HG03460 (cell line): ENCODE results near the gene DMD.

ENCODE experiments used
- ATAC-seq: cut with Tn5 transposase; IDR thresholded peaks from one replicate; pipeline ENCODE4 v1.9.1; 2021; ENCODE audit not compliant: unreplicated experiment

The DMD gene

DNA sequence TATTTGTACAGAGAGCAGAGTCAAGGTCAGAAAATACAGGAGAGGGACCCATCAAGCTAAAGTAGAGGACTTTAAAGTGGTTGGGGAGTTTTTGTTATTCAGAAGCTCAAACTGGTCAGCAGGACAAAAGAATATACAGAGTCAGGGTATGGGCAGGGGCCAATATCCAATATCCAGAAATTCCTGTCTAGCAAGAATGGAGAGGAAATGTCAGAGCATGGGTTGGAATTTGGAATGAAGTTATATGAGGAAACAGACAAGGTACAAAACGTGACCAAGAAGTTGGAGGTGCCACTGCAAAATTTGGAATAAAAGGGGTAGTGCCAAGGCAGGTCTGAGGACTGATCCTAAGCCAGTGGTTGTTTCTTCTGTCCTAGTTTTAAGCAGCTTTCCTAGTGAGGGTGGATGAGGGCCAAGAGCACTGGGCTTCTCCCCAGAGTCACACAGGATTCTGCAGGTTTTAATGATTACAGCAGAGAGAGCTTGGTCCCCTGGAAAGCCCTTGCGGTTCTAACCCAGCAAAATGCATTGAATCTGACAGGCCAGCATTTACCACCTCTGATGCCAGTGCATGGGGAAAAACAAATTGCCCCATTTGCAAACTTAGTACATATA is 1834.8 kb downstream of the DMD start:
- no peak for ATAC-seq

DNA sequence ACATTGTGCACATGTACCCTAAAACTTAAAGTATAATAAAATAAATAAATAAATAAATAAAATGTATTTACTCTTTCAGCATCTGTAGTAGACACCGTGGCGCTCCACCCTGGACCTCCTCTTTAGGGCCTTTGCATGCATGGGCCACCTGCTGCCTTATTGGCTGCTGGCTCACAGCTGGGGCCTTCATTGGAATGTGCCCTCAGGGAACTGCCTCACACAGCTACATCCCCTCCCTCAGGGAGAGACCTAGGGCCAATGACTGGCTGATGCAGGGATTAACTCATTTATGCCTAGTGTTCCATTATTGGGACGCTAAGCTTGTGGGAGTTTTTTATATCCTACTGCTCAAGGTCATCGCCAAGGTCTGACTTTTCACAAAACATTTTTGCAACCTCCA is 1836.6 kb downstream of the DMD start:
- ATAC-seq = no peak

DNA sequence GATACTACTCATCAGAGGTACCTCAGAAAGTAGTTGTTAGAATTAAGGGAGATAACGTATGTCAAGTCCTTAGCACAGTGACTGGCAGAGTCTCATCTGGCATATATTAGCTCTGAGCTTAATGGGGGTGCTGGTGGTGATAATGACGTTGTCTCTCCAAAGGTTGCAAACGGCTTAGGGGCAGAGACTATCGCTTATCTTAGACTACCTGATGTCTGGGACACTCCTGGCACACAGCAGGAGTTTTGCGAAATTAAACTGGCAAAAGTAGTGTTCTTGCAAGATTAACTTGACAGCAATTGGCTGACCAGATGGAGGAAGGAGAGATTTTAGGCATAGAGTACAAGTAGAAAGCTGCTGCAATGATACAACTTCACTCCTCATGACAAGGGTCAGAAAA is 1839.4 kb downstream of the DMD start:
- no peak for ATAC-seq

DNA sequence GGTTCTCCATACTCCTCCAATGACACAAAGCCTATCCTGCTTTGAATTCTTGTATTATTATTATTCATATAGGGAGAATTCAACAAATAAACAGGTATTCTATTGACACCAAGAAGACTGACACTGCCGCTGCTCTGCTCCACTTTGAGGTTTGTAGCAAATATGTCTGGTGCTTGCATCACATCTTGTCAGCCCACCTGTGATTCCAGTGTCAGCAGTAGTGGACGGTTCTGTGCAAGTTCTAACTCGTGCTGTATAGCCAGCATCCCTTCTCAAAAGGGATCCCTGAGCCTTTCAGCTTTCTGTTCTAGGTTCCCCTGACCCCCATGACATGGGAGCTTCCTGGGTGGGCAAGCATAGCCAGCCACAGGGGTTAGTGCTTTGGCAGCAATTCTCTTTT is 1843.5 kb downstream of the DMD start:
- ATAC-seq = no peak

- no peak for ATAC-seq
Observed at GRCh38 chrX:31366041-31366440, 1845.3 kb downstream of the DMD start.

DNA sequence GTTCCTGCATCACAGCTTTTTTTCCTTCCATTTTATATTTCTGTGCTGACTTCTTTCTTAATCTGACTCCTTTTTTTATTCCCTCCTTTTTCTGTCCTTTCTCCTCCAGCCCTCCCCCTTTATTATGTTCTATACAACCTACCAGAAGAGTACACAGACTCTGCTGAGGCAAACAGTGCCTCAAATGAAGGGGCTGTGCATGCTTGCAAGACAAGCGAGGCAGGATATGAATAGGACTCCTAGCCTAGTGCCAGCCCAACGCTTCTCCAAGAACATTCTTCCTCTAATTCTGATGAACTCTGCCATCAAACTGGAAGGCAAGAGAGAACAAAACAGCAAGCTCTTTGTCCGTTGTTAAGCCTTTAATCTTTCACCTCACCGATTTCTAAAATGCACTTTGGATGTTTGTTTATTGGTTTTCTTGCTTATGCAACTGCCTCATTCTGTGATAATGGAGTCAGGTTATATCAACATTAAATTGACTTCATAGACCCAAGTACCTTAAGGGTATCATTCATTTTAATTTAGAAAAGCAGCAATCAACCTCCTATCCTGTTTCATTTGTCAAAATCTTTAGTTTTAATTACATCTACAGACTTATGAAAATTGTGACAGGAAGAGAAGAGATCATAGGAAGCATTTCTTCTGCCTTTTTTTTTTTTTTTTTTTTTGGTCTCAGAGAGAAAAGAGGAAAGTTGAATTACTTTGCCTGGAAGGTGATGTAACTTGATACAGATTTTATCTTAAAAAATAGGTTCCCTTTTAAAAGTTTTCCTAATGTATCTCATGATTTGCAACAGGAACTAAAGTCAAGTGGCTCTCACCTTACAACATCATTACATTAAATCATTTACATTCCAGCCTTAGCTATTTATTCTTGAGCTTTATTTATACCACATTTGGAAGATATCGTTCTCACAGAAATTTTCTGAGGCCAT is 1854.8 kb downstream of the DMD start:
- ATAC-seq = no peak

DNA sequence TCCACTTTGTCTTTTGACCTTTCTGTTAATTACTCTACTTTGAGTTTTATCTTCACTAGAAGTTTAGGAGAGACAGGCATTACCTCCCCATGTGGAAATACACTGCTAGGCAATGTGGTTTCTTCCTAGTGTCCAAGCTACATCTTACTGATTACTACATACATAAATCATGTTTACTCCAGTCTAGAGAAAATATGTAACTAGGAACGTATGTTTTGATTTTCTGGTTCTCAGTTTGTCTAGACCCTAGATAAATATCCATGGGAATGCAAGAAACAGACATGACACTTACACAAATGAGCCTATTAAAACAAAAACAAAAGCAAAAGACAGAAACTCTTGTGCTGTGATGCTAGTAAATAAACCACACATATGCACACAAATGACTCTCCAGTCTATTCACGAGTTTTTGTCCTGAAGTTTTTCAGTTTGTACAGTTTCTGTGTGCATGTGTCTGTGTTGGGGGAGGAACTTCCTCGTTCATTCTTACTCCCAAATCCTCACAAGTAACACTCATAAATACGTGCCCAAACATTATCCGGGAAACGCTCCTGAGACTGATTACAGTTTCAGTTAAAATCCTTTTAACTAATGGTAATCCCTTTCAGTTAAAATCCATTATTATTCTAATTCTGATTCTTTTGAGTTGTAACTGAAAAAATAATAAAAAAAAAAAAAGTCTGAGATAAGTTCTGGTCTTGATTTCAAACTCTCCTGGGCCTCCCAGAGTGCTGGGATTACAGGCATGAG is 1856.0 kb downstream of the DMD start:
- no peak for ATAC-seq

DNA sequence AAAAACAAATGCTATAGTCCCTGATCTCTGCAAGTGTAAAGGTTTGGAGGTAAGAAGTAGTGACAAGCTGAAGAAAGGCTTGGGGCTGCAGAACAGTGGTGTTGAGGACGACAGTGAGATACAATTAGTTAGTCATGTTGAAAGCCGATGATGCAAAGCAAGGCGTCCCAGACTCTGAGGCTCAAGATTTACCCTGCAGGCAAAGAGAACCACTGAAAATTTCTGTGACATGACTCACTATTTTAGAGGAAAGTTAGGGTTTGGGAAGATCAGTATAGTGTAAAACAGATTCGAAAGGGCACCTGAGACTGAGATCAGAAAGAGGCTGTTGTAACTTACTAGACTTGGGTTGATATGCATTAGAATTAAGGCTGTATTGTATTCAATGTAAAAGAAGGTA is 1858.3 kb downstream of the DMD start:
- no peak for ATAC-seq

DNA sequence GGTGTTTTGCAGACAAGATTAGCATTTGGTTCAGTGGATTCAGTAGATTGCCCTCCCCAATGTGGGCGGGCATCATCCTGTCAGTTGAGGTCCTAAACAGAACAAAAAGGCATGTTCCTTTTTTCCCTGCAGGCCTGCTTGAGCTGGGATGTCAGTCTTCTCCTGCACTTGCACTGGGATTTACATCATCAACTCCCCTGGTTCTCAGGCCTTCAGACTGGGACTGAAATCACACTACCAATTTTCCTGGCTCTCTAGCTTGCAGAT is 1860.6 kb downstream of the DMD start:
- no peak for ATAC-seq

DNA sequence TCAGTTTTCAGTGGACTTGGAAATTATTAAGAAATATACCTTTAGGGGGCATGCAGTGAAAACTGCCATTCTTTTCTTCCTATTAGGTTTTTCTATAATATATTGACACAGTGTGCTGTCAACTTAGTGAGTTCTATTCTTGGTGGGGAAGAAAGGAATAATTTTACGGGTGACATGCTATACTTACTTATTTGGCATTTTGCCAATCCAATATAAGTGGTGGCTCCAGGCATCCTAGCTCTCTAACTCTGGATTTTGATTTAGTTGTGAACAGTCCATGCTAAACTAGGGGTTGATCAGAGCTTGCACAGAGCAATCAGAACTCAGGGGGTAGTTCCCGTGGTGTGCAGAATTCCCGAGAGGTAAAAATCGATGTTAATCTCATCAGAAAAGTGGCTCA is 1861.8 kb downstream of the DMD start:
- ATAC-seq = no peak

DNA sequence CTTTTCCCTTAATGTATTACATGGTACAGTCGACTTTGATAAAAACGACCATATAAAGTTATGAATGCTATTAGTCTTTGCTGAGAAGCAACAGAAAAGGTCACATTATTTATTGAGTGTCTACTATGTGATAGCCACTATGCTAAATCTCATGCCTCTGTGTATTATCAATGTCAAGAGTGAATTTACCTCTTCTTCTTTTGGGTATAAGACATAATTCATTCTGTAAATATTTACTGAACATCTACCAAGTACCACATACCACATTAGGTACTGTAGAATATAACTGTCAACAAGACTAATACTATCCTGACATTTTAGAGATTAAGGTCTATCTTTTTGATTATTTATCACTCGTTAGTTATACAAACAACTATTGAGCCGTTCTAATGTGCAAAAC is 1870.8 kb downstream of the DMD start:
- ATAC-seq = no peak

DNA sequence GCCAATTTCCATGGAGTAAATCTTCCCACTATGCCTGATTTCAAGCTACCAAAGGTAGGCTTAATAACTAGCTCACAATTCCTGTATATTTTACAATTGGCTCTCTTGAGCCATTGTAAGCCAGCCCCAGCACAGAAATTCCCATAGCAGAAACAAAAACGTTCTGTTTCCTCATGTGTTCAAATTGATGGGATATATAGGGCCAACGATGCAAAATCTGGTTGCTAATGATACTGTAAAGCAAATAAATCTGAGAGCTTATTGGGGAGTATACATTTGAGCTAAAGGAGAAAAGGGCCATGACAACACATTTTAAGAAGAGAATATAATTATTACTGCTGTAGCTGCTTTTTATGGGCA is 1872.4 kb downstream of the DMD start:
- ATAC-seq = no peak

DNA sequence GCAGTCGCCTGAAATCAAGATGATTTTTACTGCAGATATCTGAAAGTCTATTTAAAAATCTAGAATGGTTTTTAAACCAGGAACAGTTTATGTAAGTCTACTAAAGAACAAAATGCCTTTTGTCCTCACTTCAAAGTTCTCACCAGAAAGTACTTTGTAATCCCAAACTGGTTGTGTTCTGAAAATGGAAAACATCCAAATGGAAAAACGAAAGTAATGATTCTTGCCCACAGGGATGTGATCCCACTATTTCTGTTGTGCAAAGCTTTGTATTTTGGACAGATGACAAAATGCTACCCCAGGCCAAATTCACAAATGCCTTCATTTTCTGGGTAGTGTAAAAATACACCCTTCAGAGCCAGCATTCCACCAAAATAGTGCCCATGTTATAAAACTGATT is 1874.0 kb downstream of the DMD start:
- no peak for ATAC-seq

GRCh38 chrX:31336419-31336818 is 1874.9 kb downstream of the DMD start:
- no peak for ATAC-seq

DNA sequence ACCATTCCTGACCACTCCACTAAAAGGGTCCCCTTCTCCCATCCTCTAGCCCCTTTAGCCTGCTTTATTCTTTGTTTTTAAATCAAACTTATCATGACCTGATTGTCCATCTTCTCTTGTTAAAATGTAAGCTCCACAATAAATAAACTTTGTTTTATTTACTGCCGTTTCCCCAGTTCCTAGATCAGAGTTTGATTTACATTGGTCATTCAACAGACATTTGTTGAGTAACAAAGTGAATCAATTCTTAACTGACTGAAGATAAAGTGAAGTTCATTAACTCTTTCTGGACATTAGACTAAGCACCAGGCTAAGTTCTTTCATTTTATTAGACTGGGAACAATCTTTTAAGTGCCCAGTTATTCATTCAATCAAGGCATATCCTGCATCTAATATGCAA is 1876.4 kb downstream of the DMD start:
- no peak for ATAC-seq

GRCh38 chrX:31333165-31333831 is 1878.1 kb downstream of the DMD start:
- no peak for ATAC-seq

DNA sequence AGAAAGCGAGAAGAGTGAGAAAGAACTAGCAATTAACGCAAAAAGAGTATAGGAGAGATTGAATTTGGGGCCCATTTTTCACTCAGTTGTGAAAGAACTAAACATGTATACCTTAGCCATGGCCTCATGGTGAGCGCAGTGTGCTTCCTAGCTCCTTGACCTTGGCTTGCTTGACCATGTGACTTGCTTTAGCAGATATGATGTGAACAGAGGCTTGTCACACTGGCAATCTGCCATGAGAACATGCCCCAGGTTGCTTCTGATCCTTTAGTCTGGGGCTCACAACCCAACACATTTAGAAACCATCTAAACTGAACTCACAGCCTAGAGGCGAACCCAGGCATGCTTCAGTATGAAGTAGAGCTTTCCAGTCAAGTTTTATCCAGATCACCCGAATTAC is 1879.4 kb downstream of the DMD start:
- ATAC-seq = no peak

DNA sequence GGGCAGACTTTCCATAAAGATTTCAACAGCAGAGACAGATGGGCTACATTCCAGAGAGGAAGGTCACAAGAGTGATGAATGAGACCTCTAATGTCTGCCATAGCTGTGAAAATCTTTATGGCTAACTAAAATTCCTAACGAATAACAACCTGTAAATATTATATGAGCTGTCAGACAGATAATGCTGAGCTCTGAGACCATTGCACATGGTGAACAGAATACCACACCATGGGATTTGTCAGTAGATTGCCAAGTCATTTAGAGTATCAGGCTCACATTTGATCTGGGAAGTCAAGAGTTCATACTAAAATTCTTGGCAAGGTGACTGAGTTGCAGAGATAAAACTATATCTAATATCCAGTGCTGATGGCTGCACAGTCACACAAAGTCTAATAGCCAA is 1880.3 kb downstream of the DMD start:
- ATAC-seq = no peak

GRCh38 chrX:31329298-31329697 is 1882.1 kb downstream of the DMD start:
- ATAC-seq = no peak

- ATAC-seq = peak; percentile 96
Observed at GRCh38 chrX:31323658-31324057, 1887.7 kb downstream of the DMD start.

DNA sequence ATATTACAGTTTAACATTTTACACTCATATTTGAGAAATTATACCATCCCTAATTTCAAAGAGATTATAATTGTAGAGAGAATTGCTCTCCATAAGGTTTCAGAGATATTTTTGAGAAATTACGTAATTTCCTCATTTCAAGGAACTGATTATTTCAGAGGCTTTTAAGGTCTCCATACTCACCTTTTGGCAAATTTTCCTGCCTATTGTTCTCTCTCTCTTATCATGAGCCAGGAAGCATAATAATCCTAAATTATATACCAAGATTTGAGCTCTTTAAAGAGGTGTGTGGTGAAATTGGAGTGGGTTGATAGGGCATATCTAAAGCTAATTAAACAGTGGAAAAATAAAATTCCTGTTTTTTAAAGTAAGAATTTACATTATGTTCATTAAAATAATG is 1890.6 kb downstream of the DMD start:
- ATAC-seq = no peak

GRCh38 chrX:31319586-31319985 is 1891.8 kb downstream of the DMD start:
- ATAC-seq = no peak
